PFSK-1 (cell line): ENCODE data around the gene CXCL17.

Experiments
- FOXP2 ChIP-seq: optimal IDR thresholded peaks from 2 replicates; pipeline ENCODE3; 2011; ENCODE audit warnings: borderline replicate concordance, control low read depth, inconsistent platforms; ENCODE audit not compliant: insufficient read depth; ENCODE audit errors: extremely low read length, extremely low read depth
- POLR2AphosphoS5 ChIP-seq: IDR thresholded peaks from 2 replicates; pipeline ENCODE4 v1.6.1; 2012; ENCODE audit warnings: low read depth, mild to moderate bottlenecking, control low read depth, low read length, moderate library complexity
- SIN3A ChIP-seq: IDR thresholded peaks from 2 replicates; pipeline ENCODE4 v1.6.1; 2012; ENCODE audit warnings: mild to moderate bottlenecking, low read length, moderate library complexity, borderline replicate concordance; ENCODE audit not compliant: insufficient read depth
- TAF1 ChIP-seq: IDR thresholded peaks from 2 replicates; pipeline ENCODE4 v1.6.1; 2012; ENCODE audit warnings: low read length, control low read depth, borderline replicate concordance; ENCODE audit not compliant: insufficient read depth
- TF ChIP-seq, protein P1 (sequence below), 2 experiments: IDR thresholded peaks; 2 replicates each; pipeline versions ENCODE4 v1.6.1 to v1.8.0; 2011 to 2012; ENCODE audit warnings: low read depth in 2 of 2, low read length in 2 of 2, control low read depth in 1 of 2, inconsistent platforms in 1 of 2, mild to moderate bottlenecking in 1 of 2, moderate library complexity in 1 of 2; ENCODE audit not compliant: insufficient read depth in 1 of 2

Gene CXCL17

DNA sequence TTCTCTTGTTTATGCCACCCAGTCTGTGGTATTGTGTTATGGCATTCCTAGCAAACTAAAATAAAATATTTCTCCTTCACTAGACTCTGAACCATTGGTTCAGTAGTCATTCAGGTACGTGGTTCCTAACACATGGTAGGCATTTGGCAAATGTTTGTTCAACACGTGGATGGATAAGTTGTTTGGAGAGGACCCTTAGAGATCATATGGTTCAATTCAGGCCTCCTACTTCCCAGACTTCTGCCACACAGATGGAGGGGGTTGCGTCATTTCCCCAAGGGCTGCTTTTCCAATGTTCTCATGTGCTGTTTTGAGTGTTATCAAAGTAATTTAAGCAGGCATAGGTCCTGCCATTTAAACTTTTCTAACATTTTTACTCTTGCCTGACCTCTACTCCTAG, 6.7 kb downstream of the CXCL17 start:
- TF ChIP-seq, protein P1, sequence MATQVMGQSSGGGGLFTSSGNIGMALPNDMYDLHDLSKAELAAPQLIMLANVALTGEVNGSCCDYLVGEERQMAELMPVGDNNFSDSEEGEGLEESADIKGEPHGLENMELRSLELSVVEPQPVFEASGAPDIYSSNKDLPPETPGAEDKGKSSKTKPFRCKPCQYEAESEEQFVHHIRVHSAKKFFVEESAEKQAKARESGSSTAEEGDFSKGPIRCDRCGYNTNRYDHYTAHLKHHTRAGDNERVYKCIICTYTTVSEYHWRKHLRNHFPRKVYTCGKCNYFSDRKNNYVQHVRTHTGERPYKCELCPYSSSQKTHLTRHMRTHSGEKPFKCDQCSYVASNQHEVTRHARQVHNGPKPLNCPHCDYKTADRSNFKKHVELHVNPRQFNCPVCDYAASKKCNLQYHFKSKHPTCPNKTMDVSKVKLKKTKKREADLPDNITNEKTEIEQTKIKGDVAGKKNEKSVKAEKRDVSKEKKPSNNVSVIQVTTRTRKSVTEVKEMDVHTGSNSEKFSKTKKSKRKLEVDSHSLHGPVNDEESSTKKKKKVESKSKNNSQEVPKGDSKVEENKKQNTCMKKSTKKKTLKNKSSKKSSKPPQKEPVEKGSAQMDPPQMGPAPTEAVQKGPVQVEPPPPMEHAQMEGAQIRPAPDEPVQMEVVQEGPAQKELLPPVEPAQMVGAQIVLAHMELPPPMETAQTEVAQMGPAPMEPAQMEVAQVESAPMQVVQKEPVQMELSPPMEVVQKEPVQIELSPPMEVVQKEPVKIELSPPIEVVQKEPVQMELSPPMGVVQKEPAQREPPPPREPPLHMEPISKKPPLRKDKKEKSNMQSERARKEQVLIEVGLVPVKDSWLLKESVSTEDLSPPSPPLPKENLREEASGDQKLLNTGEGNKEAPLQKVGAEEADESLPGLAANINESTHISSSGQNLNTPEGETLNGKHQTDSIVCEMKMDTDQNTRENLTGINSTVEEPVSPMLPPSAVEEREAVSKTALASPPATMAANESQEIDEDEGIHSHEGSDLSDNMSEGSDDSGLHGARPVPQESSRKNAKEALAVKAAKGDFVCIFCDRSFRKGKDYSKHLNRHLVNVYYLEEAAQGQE (IDR thresholded peaks at IDR 0.05; ENCODE audit: insufficient read depth in 1 of 2, low read depth in 2 of 2, low read length in 2 of 2): no peak
- TF ChIP-seq SIN3A: no peak
- TF ChIP-seq FOXP2: no peak
- TF ChIP-seq POLR2AphosphoS5: no peak
- no peak for TF ChIP-seq TAF1

DNA sequence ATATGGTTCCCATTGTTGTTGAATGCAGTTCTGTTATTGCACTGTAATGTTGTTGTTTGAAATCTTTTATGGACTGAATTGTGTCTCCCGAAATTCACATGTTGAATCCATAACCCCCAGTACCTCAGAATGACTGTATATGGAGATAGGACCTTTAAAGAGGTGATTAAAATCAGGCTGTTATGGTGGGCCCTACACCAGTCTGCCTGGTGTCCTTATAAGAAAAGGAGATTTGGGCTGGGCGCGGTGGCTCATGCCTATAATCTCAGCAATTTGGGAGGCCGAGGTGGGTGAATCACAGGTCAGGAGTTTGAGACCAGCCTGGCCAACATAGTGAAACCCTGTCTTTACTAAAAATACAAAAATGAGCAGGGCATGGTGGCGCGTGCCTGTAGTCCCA, 7.4 kb downstream of the CXCL17 start:
- TF ChIP-seq POLR2AphosphoS5 (no peak), TAF1 (no peak), FOXP2 (no peak), SIN3A (no peak)
- TF ChIP-seq, protein P1 (IDR thresholded peaks at IDR 0.05; ENCODE audit: insufficient read depth in 1 of 2, low read depth in 2 of 2, low read length in 2 of 2): no peak

DNA sequence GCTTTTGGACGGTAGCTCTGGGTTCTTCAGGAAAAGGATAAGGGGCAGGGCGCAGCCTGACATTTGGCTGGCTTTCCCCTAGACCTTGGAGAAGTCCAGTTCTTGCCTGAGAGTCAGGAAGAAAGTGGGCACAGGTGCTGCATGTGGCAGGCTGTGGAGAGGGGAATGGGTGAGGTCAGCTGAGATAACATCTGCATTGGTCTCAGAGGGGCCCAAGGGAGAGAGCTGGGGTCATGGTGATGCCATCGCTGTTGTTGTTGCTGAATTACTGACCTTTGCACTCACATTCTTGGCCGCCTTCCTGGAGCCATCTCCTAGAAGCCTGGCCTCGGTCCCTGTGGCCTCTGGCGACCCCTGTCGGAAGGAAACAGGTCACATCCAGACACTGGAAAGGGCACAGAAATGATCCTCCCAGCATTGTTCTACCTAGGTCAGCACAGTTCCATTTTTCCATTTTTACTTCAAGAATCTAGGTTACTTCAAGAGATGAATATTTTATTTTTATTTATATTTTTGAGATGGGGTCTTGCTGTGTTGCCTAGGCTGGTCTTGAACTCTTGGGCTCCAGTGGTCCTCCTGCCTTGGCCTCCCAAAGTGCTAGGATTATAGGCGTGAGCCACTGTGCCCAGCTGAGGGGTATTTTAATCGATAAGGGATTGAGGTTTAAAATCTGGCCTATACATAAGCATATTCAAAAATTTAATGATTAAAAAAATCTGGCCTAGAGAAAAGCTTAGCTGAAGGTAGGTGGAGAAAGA, 9.1 kb downstream of the CXCL17 start:
- TF ChIP-seq, protein P1 (IDR thresholded peaks at IDR 0.05; ENCODE audit: insufficient read depth in 1 of 2, low read depth in 2 of 2, low read length in 2 of 2): 0 out of 4 replicates have a peak, but pooled peaks of 1 of the 2 experiments have one; percentile 5
- no peak for TF ChIP-seq SIN3A
- TF ChIP-seq FOXP2: peak; percentile 93

DNA sequence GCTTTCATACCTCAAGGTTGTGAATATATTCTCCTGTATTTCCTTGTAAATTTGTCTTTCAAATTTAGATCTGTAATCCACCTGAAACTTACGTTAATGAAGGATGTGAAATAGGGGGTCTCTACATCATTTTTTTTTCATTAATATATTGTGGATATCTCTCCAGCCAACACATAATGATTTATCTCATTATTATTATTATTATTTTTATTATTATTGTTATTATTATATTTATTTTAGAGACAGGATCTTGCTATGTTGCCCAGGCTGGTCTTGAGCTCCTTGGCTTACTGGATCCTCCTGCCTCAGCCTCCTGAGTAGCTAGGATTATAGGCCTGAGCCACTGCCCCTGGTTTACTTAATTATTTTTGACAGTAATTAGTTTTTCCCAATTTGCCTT, 11.3 kb downstream of the CXCL17 start:
- TF ChIP-seq, protein P1 (IDR thresholded peaks at IDR 0.05; ENCODE audit: insufficient read depth in 1 of 2, low read depth in 2 of 2, low read length in 2 of 2): no peak
- TF ChIP-seq POLR2AphosphoS5 (no peak), TAF1 (no peak), SIN3A (no peak), FOXP2 (no peak)

DNA sequence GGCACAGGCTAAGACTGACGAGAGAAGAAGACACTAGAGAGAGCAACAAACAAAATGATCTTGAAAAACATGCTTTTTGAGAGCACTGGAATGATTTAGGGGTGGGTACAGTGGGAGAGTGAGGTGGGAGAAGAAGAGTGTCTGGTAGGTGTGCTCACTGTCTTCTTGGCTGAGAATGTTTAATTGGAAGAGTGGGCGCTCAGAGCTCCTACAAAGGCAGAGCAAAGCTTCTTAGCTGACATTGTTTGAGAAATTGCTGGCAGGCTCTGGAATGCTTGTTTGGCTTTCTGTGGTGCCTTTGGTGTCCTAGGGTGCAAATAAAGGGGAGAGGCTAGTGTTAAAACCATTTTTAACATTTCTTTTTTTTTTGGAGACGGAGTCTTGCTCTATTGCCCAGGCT, 14.1 kb downstream of the CXCL17 start:
- TF ChIP-seq TAF1 (no peak), SIN3A (no peak), POLR2AphosphoS5 (no peak)
- TF ChIP-seq, protein P1 (IDR thresholded peaks at IDR 0.05; ENCODE audit: insufficient read depth in 1 of 2, low read depth in 2 of 2, low read length in 2 of 2): no peak
